Measurements from ENCODE around the gene SCN1A. TPM values are rescaled to one million over a fixed set of nuclear protein-coding genes. Genes with fewer than 3 reads are reported as not detected.
"Not testable (repeated sequence)": the region's sequence is repeated elsewhere in the genome, so short reads cannot be mapped to it uniquely, and the experiment has no call there.

SCN1A gene
- total RNA-seq, 4 donors from 2014 or later = under 0.01 TPM; not detected in 3

DNA sequence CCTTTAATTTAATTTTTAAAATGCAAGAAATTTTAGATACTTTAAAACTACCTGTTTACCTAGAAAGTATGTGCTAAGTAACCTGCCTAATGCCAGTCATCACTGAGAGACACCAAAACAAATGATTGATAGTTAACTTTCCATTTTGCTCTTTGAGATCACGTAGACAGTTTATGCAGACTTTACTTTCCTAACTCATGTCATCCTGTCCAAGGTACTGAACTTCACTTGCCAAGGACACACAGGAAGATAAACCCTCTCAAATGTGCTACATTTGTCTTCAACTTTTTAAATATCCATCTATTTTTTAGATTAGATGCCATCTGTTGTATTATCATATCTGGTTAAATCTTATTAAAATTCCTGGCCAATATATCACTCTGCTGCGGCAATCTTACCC lies 20.1 kb upstream of the SCN1A start:
- no peaks in the 10 kb centered on the region for H3K9me3 ChIP-seq
- no peaks in the 10 kb centered on the region for H3K36me3 ChIP-seq
- H3K27ac ChIP-seq (replicated peaks in 1 of 4) = no peak overlapping the region
- H3K4me3 ChIP-seq = no peak overlapping the region
- TF ChIP-seq POLR2AphosphoS5 (IDR thresholded peaks at IDR 0.05) = no peak
- WGBS = 81% methylated on average over 2 of the region's 2 CpGs
- no peaks in the 10 kb centered on the region for H3K4me1 ChIP-seq
- intact Hi-C loops (cut with DNase I) = no loop called here
- no peaks in the 10 kb centered on the region for H3K27me3 ChIP-seq
- DNase-seq (ENCODE audit: extremely low spot score) = no peak

DNA sequence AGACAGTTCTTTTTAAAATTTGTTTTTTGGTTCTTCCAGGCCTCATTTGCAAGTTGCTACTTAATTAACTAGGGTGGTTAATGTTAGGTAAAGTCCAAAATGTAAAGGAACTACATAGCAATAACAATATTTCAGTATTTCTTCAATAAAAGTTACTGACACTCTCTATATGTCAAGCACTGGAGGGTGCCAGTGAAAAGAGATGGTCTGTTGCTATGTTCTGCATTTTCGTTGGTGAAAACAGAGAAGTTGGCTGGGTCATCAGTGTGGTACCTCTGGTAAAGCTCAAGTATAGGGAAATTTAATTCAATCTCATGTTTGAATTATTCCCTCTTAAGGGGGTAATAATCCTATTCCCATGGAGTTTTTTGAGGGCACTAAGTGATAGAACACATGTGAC lies 16.3 kb upstream of the SCN1A start:
- DNase-seq (ENCODE audit: extremely low spot score) = no peak
- Histone ChIP-seq H3K27ac (replicated peaks in 1 of 4) (no peak overlapping the region), H3K36me3 (no peaks in the 10 kb centered on the region), H3K4me1 (no peaks in the 10 kb centered on the region), H3K4me3 (no peak overlapping the region), H3K27me3 (no peaks in the 10 kb centered on the region), H3K9me3 (no peaks in the 10 kb centered on the region)
- 61% methylated on average over 1 of the region's 1 CpG for WGBS
- TF ChIP-seq POLR2AphosphoS5 (IDR thresholded peaks at IDR 0.05) (no peak), POLR2A (IDR thresholded peaks at IDR 0.05; ENCODE audit: low read depth) (no peak), EP300 (IDR thresholded peaks at IDR 0.05) (no peak)
- TF ChIP-seq, protein P1, sequence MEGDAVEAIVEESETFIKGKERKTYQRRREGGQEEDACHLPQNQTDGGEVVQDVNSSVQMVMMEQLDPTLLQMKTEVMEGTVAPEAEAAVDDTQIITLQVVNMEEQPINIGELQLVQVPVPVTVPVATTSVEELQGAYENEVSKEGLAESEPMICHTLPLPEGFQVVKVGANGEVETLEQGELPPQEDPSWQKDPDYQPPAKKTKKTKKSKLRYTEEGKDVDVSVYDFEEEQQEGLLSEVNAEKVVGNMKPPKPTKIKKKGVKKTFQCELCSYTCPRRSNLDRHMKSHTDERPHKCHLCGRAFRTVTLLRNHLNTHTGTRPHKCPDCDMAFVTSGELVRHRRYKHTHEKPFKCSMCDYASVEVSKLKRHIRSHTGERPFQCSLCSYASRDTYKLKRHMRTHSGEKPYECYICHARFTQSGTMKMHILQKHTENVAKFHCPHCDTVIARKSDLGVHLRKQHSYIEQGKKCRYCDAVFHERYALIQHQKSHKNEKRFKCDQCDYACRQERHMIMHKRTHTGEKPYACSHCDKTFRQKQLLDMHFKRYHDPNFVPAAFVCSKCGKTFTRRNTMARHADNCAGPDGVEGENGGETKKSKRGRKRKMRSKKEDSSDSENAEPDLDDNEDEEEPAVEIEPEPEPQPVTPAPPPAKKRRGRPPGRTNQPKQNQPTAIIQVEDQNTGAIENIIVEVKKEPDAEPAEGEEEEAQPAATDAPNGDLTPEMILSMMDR (IDR thresholded peaks at IDR 0.05) = no peak
- intact Hi-C loops (cut with DNase I) = no loop called here

- Histone ChIP-seq H3K9me3 (no peaks in the 10 kb centered on the region), H3K27ac (replicated peaks in 1 of 4) (no peak overlapping the region), H3K36me3 (no peaks in the 10 kb centered on the region), H3K27me3 (peaks cover 0 to 3% (median 0%) of the 10 kb centered on the region in 4 donors), H3K4me1 (no peaks in the 10 kb centered on the region), H3K4me3 (no peak overlapping the region)
- intact Hi-C loops (cut with DNase I) = no loop called here
- WGBS = 81% methylated on average over 2 of the region's 2 CpGs
- no peak for DNase-seq (ENCODE audit: extremely low spot score)
- TF ChIP-seq POLR2A (IDR thresholded peaks at IDR 0.05; ENCODE audit: low read depth) = no peak
Measured at GRCh38 chr2:166140932-166141331, 13.1 kb upstream of the SCN1A start.

- H3K9me3 ChIP-seq = no peaks in the 10 kb centered on the region
- TF ChIP-seq POLR2AphosphoS5 (IDR thresholded peaks at IDR 0.05) (no peak), EP300 (IDR thresholded peaks at IDR 0.05) (no peak), POLR2A (IDR thresholded peaks at IDR 0.05; ENCODE audit: low read depth) (no peak)
- TF ChIP-seq, protein P1 (IDR thresholded peaks at IDR 0.05) = no peak
- no peak overlapping the region for H3K4me3 ChIP-seq
- no peaks in the 10 kb centered on the region for H3K4me1 ChIP-seq
- 48% methylated on average over 7 of the region's 7 CpGs for WGBS
- H3K27ac ChIP-seq (replicated peaks in 1 of 4) = no peak overlapping the region
- H3K27me3 ChIP-seq = peaks cover 0 to 3% (median 0%) of the 10 kb centered on the region in 4 donors
- intact Hi-C loops (cut with DNase I) = no loop called here
- no peaks in the 10 kb centered on the region for H3K36me3 ChIP-seq
- no peak for DNase-seq (ENCODE audit: extremely low spot score)
Measured at GRCh38 chr2:166140475-166140874, 12.7 kb upstream of the SCN1A start.

- H3K36me3 ChIP-seq; H3K9me3 ChIP-seq; H3K27me3 ChIP-seq; DNase-seq (ENCODE audit: extremely low spot score); intact Hi-C loops (cut with DNase I); H3K4me3 ChIP-seq; H3K27ac ChIP-seq (replicated peaks in 1 of 4); H3K4me1 ChIP-seq: not testable (repeated sequence)
- WGBS = 58% methylated on average over 3 of the region's 3 CpGs
Measured at GRCh38 chr2:166139479-166139878, 11.7 kb upstream of the SCN1A start.

GRCh38 chr2:166138667-166139066 lies 10.8 kb upstream of the SCN1A start:
- 89% methylated on average over 1 of the region's 1 CpG for WGBS
- Histone ChIP-seq H3K9me3 (no peaks in the 10 kb centered on the region), H3K27me3 (peaks cover 0 to 3% (median 0%) of the 10 kb centered on the region in 4 donors), H3K4me3 (no peak overlapping the region), H3K4me1 (no peaks in the 10 kb centered on the region), H3K27ac (replicated peaks in 1 of 4) (no peak overlapping the region), H3K36me3 (no peaks in the 10 kb centered on the region)
- no peak for DNase-seq (ENCODE audit: extremely low spot score)
- intact Hi-C loops (cut with DNase I) = no loop called here
- no peak for TF ChIP-seq POLR2AphosphoS5 (IDR thresholded peaks at IDR 0.05)
- no peak for TF ChIP-seq EP300 (IDR thresholded peaks at IDR 0.05)
- no peak for TF ChIP-seq POLR2A (IDR thresholded peaks at IDR 0.05; ENCODE audit: low read depth)
- TF ChIP-seq, protein P1 (IDR thresholded peaks at IDR 0.05) = no peak

Data from esophagus muscularis mucosa (tissue), 4 donors.